H1 (cell line): ENCODE results near the gene NFYA. TPM values are rescaled to one million over a fixed set of nuclear protein-coding genes. Genes with fewer than 3 reads are reported as not detected.

ENCODE experiments used
- CTCF ChIA-PET: fragments of 300-600 bp; sonication (Branson Sonifier 250); formaldehyde crosslinking; loops from one replicate; lab custom pipeline; 2021; ENCODE audit not compliant: partially characterized antibody; lab: Charles Lee
- POLR2A ChIA-PET: fragments of 300-600 bp; sonication (Branson Sonifier 250); formaldehyde crosslinking; loops from one replicate; lab custom pipeline; 2021; ENCODE audit warnings: inconsistent platforms; ENCODE audit not compliant: partially characterized antibody; lab: Charles Lee
- DNase-seq, 2 experiments: peaks; one replicate each; pipeline versions ENCODE4 v3.0.0 to v3.0.0-alpha.2; 2010 to 2022; ENCODE audit warnings: low spot score in 2 of 2, low read depth in 1 of 2, mixed read lengths in 1 of 2
- FAIRE-seq: peaks from 2 replicates; lab custom pipeline; 2011; peaks lifted over from hg19 to GRCh38; lab: Jason Lieb, UNC
- H2AFZ ChIP-seq: 2 replicates; pipeline ENCODE4 v1.8.1; 2012; ENCODE audit warnings: low read length, inconsistent platforms
- H2AK5ac ChIP-seq: 2 replicates; pipeline ENCODE4 v1.6.1; 2013; ENCODE audit warnings: low read depth, low read length
- H2BK120ac ChIP-seq: replicated peaks from 2 replicates; pipeline ENCODE3; 2013; ENCODE audit warnings: low read depth, low read length, inconsistent platforms
- H2BK12ac ChIP-seq: 2 replicates; pipeline ENCODE4 v1.6.1; 2013; ENCODE audit warnings: low read depth, low read length
- H2BK15ac ChIP-seq: 2 replicates; pipeline ENCODE4 v1.6.1; 2013; ENCODE audit warnings: low read length
- H2BK20ac ChIP-seq: 2 replicates; pipeline ENCODE4 v1.6.1; 2013; ENCODE audit warnings: low read length
- H2BK5ac ChIP-seq: 2 replicates; pipeline ENCODE4 v1.6.1; 2013; ENCODE audit warnings: low read depth, low read length
- H3K14ac ChIP-seq: 2 replicates; pipeline ENCODE4 v1.6.1; 2013; ENCODE audit warnings: inconsistent platforms; ENCODE audit not compliant: insufficient read length
- H3K18ac ChIP-seq: 2 replicates; pipeline ENCODE4 v1.6.1; 2013; ENCODE audit warnings: low read length; ENCODE audit errors: extremely low read depth
- H3K23ac ChIP-seq: 2 replicates; pipeline ENCODE4 v1.6.1; 2013; ENCODE audit warnings: inconsistent platforms; ENCODE audit not compliant: insufficient read length
- H3K23me2 ChIP-seq: 2 replicates; pipeline ENCODE4 v1.6.1; 2013; ENCODE audit warnings: low read depth, low read length
- H3K27ac ChIP-seq: 2 replicates; pipeline ENCODE4 v1.6.1; 2011; ENCODE audit warnings: low read depth, low read length, inconsistent platforms
- H3K27me3 ChIP-seq, 4 experiments: replicated peaks in 1 of 4; 1 replicate in 1 of 4; 2 replicates in 3 of 4; pipeline versions ENCODE4 v1.6.1 to v1.8.1; 2011 to 2013; ENCODE audit warnings: low read length in 3 of 4, mild to moderate bottlenecking in 3 of 4, inconsistent platforms in 2 of 4, mixed read lengths in 2 of 4, moderate library complexity in 1 of 4; ENCODE audit not compliant: control insufficient read depth in 3 of 4, insufficient read depth in 3 of 4; ENCODE audit errors: extremely low read depth in 1 of 4
- H3K36me3 ChIP-seq, 4 experiments: 2 replicates each; pipeline versions ENCODE4 v1.6.1 to v1.8.1; 2011 to 2013; ENCODE audit warnings: mild to moderate bottlenecking in 4 of 4, low read length in 3 of 4, moderate library complexity in 2 of 4, control low read depth in 1 of 4, inconsistent platforms in 1 of 4; ENCODE audit not compliant: insufficient read depth in 4 of 4, control insufficient read depth in 2 of 4
- H3K4ac ChIP-seq: replicated peaks from 2 replicates; pipeline ENCODE3; 2013; ENCODE audit warnings: low read length, low read depth, mixed read lengths, inconsistent platforms; ENCODE audit not compliant: insufficient read length
- H3K4me1 ChIP-seq, 4 experiments: replicated peaks in 1 of 4; 1 replicate in 1 of 4; 2 replicates in 3 of 4; pipeline versions ENCODE4 v1.6.1 to v1.8.1; 2011 to 2013; ENCODE audit warnings: low read length in 3 of 4, inconsistent platforms in 2 of 4, mixed read lengths in 1 of 4; ENCODE audit not compliant: insufficient read depth in 4 of 4, control insufficient read depth in 3 of 4
- H3K4me2 ChIP-seq, 2 experiments: 2 replicates each; pipeline versions ENCODE4 v1.6.1 to v1.8.1; 2011 to 2013; ENCODE audit warnings: low read depth in 2 of 2, low read length in 2 of 2, control low read depth in 1 of 2, inconsistent platforms in 1 of 2, mild to moderate bottlenecking in 1 of 2; ENCODE audit not compliant: insufficient read depth in 1 of 2
- H3K4me3 ChIP-seq, 4 experiments: fragments of 200-600, 300-600 bp in 1 of 4; sonication (generic), shearing (Covaris generic), sonication (Bioruptor Twin) in 1 of 4; 2 replicates each; pipeline versions ENCODE4 v1.5.1 to v1.8.1; 2011 to 2016; ENCODE audit warnings: low read length in 4 of 4, low read depth in 3 of 4, control low read depth in 2 of 4, inconsistent platforms in 2 of 4, mild to moderate bottlenecking in 2 of 4, mixed read lengths in 1 of 4, moderate library complexity in 1 of 4; ENCODE audit not compliant: insufficient read depth in 2 of 4; ENCODE audit errors: extremely low read depth in 1 of 4
- H3K56ac ChIP-seq: replicated peaks from 2 replicates; pipeline ENCODE3; 2013; ENCODE audit warnings: low read depth, mild to moderate bottlenecking, mixed read lengths, low read length, inconsistent platforms; ENCODE audit not compliant: insufficient read length
- H3K79me1 ChIP-seq: 2 replicates; pipeline ENCODE4 v1.6.1; 2013; ENCODE audit warnings: low read depth, low read length, control low read depth
- H3K79me2 ChIP-seq, 2 experiments: 2 replicates each; pipeline versions ENCODE4 v1.6.1 to v1.8.1; 2012 to 2013; ENCODE audit warnings: low read length in 2 of 2, mild to moderate bottlenecking in 2 of 2, inconsistent platforms in 1 of 2; ENCODE audit not compliant: insufficient read depth in 2 of 2, control insufficient read depth in 1 of 2
- H3K9ac ChIP-seq, 4 experiments: replicated peaks in 1 of 4; 1 replicate in 1 of 4; 2 replicates in 3 of 4; pipeline versions ENCODE4 v1.6.1 to v1.8.1; 2011 to 2013; ENCODE audit warnings: low read depth in 3 of 4, low read length in 3 of 4, control low read depth in 2 of 4, mild to moderate bottlenecking in 2 of 4, moderate library complexity in 2 of 4, inconsistent platforms in 1 of 4; ENCODE audit errors: extremely low read depth in 1 of 4
- H3K9me3 ChIP-seq, 2 experiments: 2 replicates each; pipeline versions ENCODE4 v1.6.1 to v1.8.1; 2012 to 2013; ENCODE audit warnings: mild to moderate bottlenecking in 2 of 2, moderate library complexity in 2 of 2, control low read depth in 1 of 2, inconsistent platforms in 1 of 2, low read depth in 1 of 2, low read length in 1 of 2, mixed read lengths in 1 of 2; ENCODE audit not compliant: insufficient read depth in 2 of 2
- H4K20me1 ChIP-seq, 2 experiments: replicated peaks in 1 of 2; 2 replicates each; pipeline versions ENCODE3 to v1.8.1; 2011 to 2013; ENCODE audit warnings: inconsistent platforms in 2 of 2, low read length in 2 of 2, mild to moderate bottlenecking in 1 of 2; ENCODE audit not compliant: insufficient read depth in 2 of 2, control insufficient read depth in 1 of 2
- H4K5ac ChIP-seq: 2 replicates; pipeline ENCODE4 v1.6.1; 2013; ENCODE audit warnings: low read length, low read depth, mixed read lengths, inconsistent platforms; ENCODE audit not compliant: insufficient read length
- H4K8ac ChIP-seq: 2 replicates; pipeline ENCODE4 v1.8.0; 2013; ENCODE audit warnings: mild to moderate bottlenecking, moderate library complexity, low read length, inconsistent platforms; ENCODE audit not compliant: insufficient read depth; ENCODE audit errors: extremely low read depth
- H4K91ac ChIP-seq: replicated peaks from 2 replicates; pipeline ENCODE3; 2013; ENCODE audit warnings: low read length, mixed read lengths, inconsistent platforms; ENCODE audit not compliant: insufficient read length
- CHD1 ChIP-seq: IDR thresholded peaks from 2 replicates; pipeline ENCODE4 v1.6.1; 2012; ENCODE audit warnings: low read depth, low read length, improper control_type of control experiment
- CHD2 ChIP-seq: IDR thresholded peaks from 2 replicates; pipeline ENCODE4 v1.6.1; 2012; ENCODE audit warnings: low read length, improper control_type of control experiment
- CTBP2 ChIP-seq: IDR thresholded peaks from 2 replicates; pipeline ENCODE4 v1.7.0; 2011; ENCODE audit warnings: borderline replicate concordance, mild to moderate bottlenecking, moderate library complexity, mixed read lengths, low read length; ENCODE audit not compliant: insufficient read depth, insufficient read length
- E2F6 ChIP-seq: IDR thresholded peaks from 2 replicates; pipeline ENCODE4 v1.6.1; 2012; ENCODE audit warnings: inconsistent platforms
- EP300 ChIP-seq, 2 experiments: IDR thresholded peaks; 1 replicate in 1 of 2; 2 replicates in 1 of 2; pipeline ENCODE4 v1.6.1; 2011 to 2012; ENCODE audit warnings: low read depth in 2 of 2, low read length in 2 of 2, mild to moderate bottlenecking in 2 of 2, borderline replicate concordance in 1 of 2, inconsistent platforms in 1 of 2, moderate library complexity in 1 of 2
- HDAC2 ChIP-seq, 2 experiments: fragments of 300-600 bp in 1 of 2; sonication (generic) in 1 of 2; IDR thresholded peaks; 2 replicates each; pipeline ENCODE4 v1.6.1; 2011 to 2012; ENCODE audit warnings: low read depth in 2 of 2, low read length in 2 of 2, mild to moderate bottlenecking in 2 of 2, moderate library complexity in 2 of 2, borderline replicate concordance in 1 of 2, inconsistent platforms in 1 of 2
- MAFK ChIP-seq: IDR thresholded peaks from 2 replicates; pipeline ENCODE4 v1.6.1; 2012; ENCODE audit warnings: low read depth, mild to moderate bottlenecking, improper control_type of control experiment, low read length
- POU5F1 ChIP-seq: IDR thresholded peaks from 2 replicates; pipeline ENCODE4 v1.6.1; 2011; ENCODE audit warnings: low read depth, mild to moderate bottlenecking, low read length, moderate library complexity
- RFX5 ChIP-seq: IDR thresholded peaks from 2 replicates; pipeline ENCODE4 v1.6.1; 2011; ENCODE audit warnings: low read depth, low read length, improper control_type of control experiment, borderline replicate concordance
- SP4 ChIP-seq: IDR thresholded peaks from 2 replicates; pipeline ENCODE4 v1.6.1; 2012; ENCODE audit warnings: low read length, inconsistent platforms
- SRF ChIP-seq: IDR thresholded peaks from 2 replicates; pipeline ENCODE4 v1.6.1; 2011; ENCODE audit warnings: mild to moderate bottlenecking, low read depth, low read length, moderate library complexity
- TAF1 ChIP-seq: IDR thresholded peaks from 2 replicates; pipeline ENCODE4 v1.6.1; 2011; ENCODE audit warnings: mild to moderate bottlenecking, low read depth, low read length
- TEAD4 ChIP-seq: IDR thresholded peaks from 2 replicates; pipeline ENCODE4 v1.6.1; 2012; ENCODE audit warnings: low read depth, low read length, inconsistent platforms, mixed read lengths
- ZNF274 ChIP-seq: IDR thresholded peaks from 2 replicates; pipeline ENCODE4 v1.7.0; 2012; ENCODE audit warnings: low read length, borderline replicate concordance; ENCODE audit errors: extremely low read depth
- WGBS, 2 experiments: shearing (Covaris generic) in 1 of 2; methylation state at CpG; one replicate each; pipeline versions ENCODE4 v1.1.6 to v1.1.7; 2013 to 2015; ENCODE audit warnings: low lambda C conversion rate in 2 of 2, mixed read lengths in 2 of 2, inconsistent platforms in 1 of 2, low coverage in 1 of 2, missing lambda C conversion rate in 1 of 2; ENCODE audit not compliant: insufficient replicate concordance in 2 of 2, insufficient coverage in 1 of 2, insufficient read length in 1 of 2; ENCODE audit errors: extremely low coverage in 1 of 2, missing lambda C conversion rate in 1 of 2; 5-methylcytosine and 5-hydroxymethylcytosine counted together
- polyA plus RNA-seq, 7 experiments: library from polyadenylated mRNA; depleted of rRNA in 3 of 7; stranded (reverse) in 5 of 7; unstranded in 2 of 7; fragments of >200 nt in 5 of 7; fragments of 200-250 nt in 2 of 7; gene quantifications; 1 replicate in 5 of 7; 2 replicates in 1 of 7; 4 replicates in 1 of 7; pipeline versions ENCODE4 v1.2.1 to v1.2.3, GENCODE V29; 2011 to 2013; ENCODE audit warnings: missing spikeins in 2 of 7, mixed read lengths in 2 of 7
- total RNA-seq: library from RNA; stranded (reverse); fragmentation: NEBNext Ultra II Directional; extraction: Animal tissue kit (Norgen Biotek cat#: 25700); gene quantifications from 2 replicates; pipeline ENCODE4 v1.2.1, GENCODE V29; 2021

NFYA gene
- total and polyA plus RNA-seq, 2 of the 8 experiments (the other 6 are each of a cell fraction or from before 2014, with no cell fraction given), result 19.8 to 33.7 TPM

DNA sequence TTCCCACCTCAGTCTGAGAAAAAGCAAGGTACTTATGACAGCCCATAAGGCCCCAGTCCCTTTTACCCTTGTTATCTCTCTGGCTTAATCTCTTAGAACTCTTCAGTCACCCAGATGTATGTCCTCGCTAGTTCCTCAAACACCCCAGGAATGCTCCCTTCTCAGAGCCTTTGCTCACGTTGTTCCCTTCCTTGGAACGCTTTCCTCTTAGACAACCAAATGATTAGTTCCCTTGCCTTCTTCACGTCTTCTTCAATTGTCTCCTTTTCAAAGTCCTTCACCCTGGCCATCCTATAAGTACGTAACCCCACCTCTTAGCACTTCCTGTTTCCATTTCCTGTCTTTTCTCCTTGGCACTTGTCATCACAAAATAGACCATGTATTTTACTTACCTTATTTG, 20.9 kb upstream of the NFYA start:
- Histone ChIP-seq H2BK20ac (no peak overlapping the region), H4K8ac (no peak overlapping the region), H2AFZ (no peak overlapping the region), H3K4me2 (no peak overlapping the region), H3K4me3 (no peak overlapping the region), H2BK15ac (no peak overlapping the region), H3K56ac (no peak overlapping the region), H4K91ac (no peak overlapping the region), H3K9ac (no peak overlapping the region), H3K27ac (no peak overlapping the region), H3K18ac (no peak overlapping the region), H3K4me1 (peaks cover 0 to 5% (median 0%) of the 10 kb centered on the region in 4 experiments; a peak in 2 of 7 replicates), H3K23ac (no peak overlapping the region), H3K79me1 (no peaks in the 10 kb centered on the region), H2BK120ac (no peak overlapping the region), H3K4ac (no peak overlapping the region), H2BK5ac (no peak overlapping the region), H3K9me3 (no peaks in the 10 kb centered on the region), H3K79me2 (no peaks in the 10 kb centered on the region), H3K23me2 (no peaks in the 10 kb centered on the region), H3K36me3 (no peaks in the 10 kb centered on the region), H3K14ac (no peak overlapping the region), H3K27me3 (no peaks in the 10 kb centered on the region), H4K20me1 (no peaks in the 10 kb centered on the region), H2AK5ac (no peak overlapping the region), H2BK12ac (no peak overlapping the region), H4K5ac (no peak overlapping the region)
- CTCF ChIA-PET, result interaction anchor here (6.3 to 6.7 kb wide), 2 partner anchors 12 to 22 kb away, joined by 41 to 48 read pairs; partner anchors contain the start of gene UNC5CL
- DNase-seq, result no peak
- WGBS, 2 experiments, result 65% methylated on average over 5 of the region's 5 CpGs; no CpG with 5 or more reads in 1 of the 2 experiments
- POLR2A ChIA-PET, result no interaction called here
- TF ChIP-seq E2F6 (no peak), POU5F1 (no peak), SRF (no peak), TAF1 (no peak), ZNF274 (no peak), HDAC2 (IDR thresholded peaks at IDR 0.05; ENCODE audit: borderline replicate concordance in 1 of 2, low read depth in 2 of 2, low read length in 2 of 2) (no peak), CHD1 (no peak), EP300 (IDR thresholded peaks at IDR 0.05; ENCODE audit: borderline replicate concordance in 1 of 2, low read depth in 2 of 2, low read length in 2 of 2) (no peak), MAFK (no peak), CHD2 (no peak), SP4 (no peak), CTBP2 (no peak), TEAD4 (no peak), RFX5 (no peak)
- no peak for FAIRE-seq
